Measurements from ENCODE around the gene ARF1. TPM values are rescaled to one million over a fixed set of nuclear protein-coding genes. Genes with fewer than 3 reads are reported as not detected.

The ARF1 gene
- total and polyA plus RNA-seq, 10 of the 15 experiments (the other 5 are each of a cell fraction or from before 2014, with no cell fraction given): 48.4 to 508 (median 283) TPM

DNA sequence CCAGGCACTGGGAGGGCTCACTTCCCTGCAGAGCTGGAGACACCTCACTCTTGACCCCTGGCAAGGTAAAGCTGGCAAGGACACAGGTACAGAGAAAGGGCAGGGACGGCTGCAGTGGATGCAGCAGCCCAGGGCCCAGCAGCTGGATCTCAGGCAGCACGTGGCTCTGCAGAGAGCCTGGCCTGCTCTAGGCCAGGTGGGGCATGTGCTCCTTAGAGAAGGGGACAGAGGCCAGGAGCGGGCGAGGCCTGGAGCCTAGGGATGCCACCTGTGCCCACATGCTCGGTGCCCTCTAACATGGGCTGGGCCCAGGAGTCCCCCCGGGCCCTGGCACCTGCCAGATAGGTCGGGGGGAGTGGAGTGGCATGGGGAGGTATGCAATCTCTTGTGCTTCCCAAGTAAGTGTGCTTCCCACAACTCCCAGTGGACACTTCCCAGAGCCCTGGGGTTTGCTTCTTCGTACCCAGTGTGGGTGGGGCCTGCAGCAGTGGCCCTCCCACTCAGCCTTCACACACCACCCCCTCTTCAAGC lies 45.7 kb upstream of the ARF1 start:
- TF ChIP-seq CHD4 (IDR thresholded peaks at IDR 0.05) (no peak), CUX1 (IDR thresholded peaks at IDR 0.05; ENCODE audit: insufficient replicate concordance, low read depth, low read length) (no peak), ASH2L (IDR thresholded peaks at IDR 0.05; ENCODE audit: borderline replicate concordance, low read depth) (no peak), PML (IDR thresholded peaks at IDR 0.05; ENCODE audit: low read length) (no peak), ATF3 (IDR thresholded peaks at IDR 0.05; ENCODE audit: borderline replicate concordance, extremely low read depth, low read depth, low read length) (no peak), CBX3 (IDR thresholded peaks at IDR 0.05; ENCODE audit: borderline replicate concordance, low read depth) (no peak), SMARCA5 (IDR thresholded peaks at IDR 0.05) (no peak), IKZF2 (IDR thresholded peaks at IDR 0.05) (no peak), BCL11A (IDR thresholded peaks at IDR 0.05; ENCODE audit: low read depth, low read length) (no peak), HDAC6 (IDR thresholded peaks at IDR 0.05; ENCODE audit: unreplicated experiment) (no peak)
- TF ChIP-seq, protein P1, sequence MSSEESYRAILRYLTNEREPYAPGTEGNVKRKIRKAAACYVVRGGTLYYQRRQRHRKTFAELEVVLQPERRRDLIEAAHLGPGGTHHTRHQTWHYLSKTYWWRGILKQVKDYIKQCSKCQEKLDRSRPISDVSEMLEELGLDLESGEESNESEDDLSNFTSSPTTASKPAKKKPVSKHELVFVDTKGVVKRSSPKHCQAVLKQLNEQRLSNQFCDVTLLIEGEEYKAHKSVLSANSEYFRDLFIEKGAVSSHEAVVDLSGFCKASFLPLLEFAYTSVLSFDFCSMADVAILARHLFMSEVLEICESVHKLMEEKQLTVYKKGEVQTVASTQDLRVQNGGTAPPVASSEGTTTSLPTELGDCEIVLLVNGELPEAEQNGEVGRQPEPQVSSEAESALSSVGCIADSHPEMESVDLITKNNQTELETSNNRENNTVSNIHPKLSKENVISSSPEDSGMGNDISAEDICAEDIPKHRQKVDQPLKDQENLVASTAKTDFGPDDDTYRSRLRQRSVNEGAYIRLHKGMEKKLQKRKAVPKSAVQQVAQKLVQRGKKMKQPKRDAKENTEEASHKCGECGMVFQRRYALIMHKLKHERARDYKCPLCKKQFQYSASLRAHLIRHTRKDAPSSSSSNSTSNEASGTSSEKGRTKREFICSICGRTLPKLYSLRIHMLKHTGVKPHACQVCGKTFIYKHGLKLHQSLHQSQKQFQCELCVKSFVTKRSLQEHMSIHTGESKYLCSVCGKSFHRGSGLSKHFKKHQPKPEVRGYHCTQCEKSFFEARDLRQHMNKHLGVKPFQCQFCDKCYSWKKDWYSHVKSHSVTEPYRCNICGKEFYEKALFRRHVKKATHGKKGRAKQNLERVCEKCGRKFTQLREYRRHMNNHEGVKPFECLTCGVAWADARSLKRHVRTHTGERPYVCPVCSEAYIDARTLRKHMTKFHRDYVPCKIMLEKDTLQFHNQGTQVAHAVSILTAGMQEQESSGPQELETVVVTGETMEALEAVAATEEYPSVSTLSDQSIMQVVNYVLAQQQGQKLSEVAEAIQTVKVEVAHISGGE (CRISPR knock-in tag; IDR thresholded peaks at IDR 0.05): no peak
- no peak for FAIRE-seq
- RAD21 ChIA-PET (ENCODE audit: unreplicated experiment): interaction anchor here (0.6 to 0.9 kb wide), 2 partner anchors 37 to 45 kb away, joined by 3 to 4 read pairs; partner anchors contain the start of gene ARF1
- H4K20me1 ChIP-seq (ENCODE audit: control insufficient read depth, insufficient read depth): no peaks in the 10 kb centered on the region; the same call in 1 of the 2 replicates
- peaks cover 0 to 10% of the 10 kb centered on the region in 2 experiments; a peak in 1 of 4 replicates for H3K27me3 ChIP-seq (replicated peaks in 1 of 2; ENCODE audit: control insufficient read depth in 2 of 2, insufficient read depth in 2 of 2, low read length in 1 of 2)
- H3K9ac ChIP-seq (ENCODE audit: control insufficient read depth, insufficient read depth, low read length): no peak overlapping the region
- no peak overlapping the region for H3K4me2 ChIP-seq (ENCODE audit: control insufficient read depth, insufficient read depth)
- SMC1A ChIA-PET (ENCODE audit: uncharacterized antibody, unreplicated experiment): no interaction called here
- no peaks in the 10 kb centered on the region; the same call in 2 of the 3 replicates for H3K9me3 ChIP-seq (replicated peaks; ENCODE audit: control insufficient read depth, insufficient read depth, low read length)
- H3K4me1 ChIP-seq (ENCODE audit: control insufficient read depth, insufficient read depth, low read length): no peaks in the 10 kb centered on the region
- H3K79me2 ChIP-seq (ENCODE audit: control insufficient read depth, insufficient read depth, low read length): no peaks in the 10 kb centered on the region
- POLR2A ChIA-PET: no interaction called here
- in situ Hi-C loops (cut with MboI) (no loop called here), intact Hi-C loops (cut with micrococcal nuclease; ENCODE audit: unreplicated experiment) (no loop called here)
- H3K27ac ChIP-seq (ENCODE audit: control insufficient read depth, insufficient read depth): no peak overlapping the region
- CTCF ChIA-PET: interaction anchor here (1.3 kb wide), 1 partner anchor 38 kb away, joined by 6 read pairs; no protein-coding TSS in a partner anchor
- no peaks in the 10 kb centered on the region for H3K36me3 ChIP-seq (ENCODE audit: control insufficient read depth in 2 of 2, insufficient read depth in 2 of 2, low read length in 1 of 2)
- peak; percentile 3; the same call in 1 of the 3 replicates for ATAC-seq
- no peak for DNase-seq (ENCODE audit: low read depth, low spot score)
- WGBS (ENCODE audit: insufficient coverage, insufficient replicate concordance, low lambda C conversion rate, missing lambda C conversion rate): 64% methylated on average over 8 of the region's 8 CpGs
- no peak overlapping the region for H2AFZ ChIP-seq (ENCODE audit: control insufficient read depth, low read depth, low read length)
- BruUV-seq (replicated peaks): no TSS peak
- no peak overlapping the region for H3K4me3 ChIP-seq

Data from GM12878 (cell line).